ENCODE measurements around the gene SMYD3.
"Not testable (repeated sequence)": the region's sequence is repeated elsewhere in the genome, so short reads cannot be mapped to it uniquely, and the experiment has no call there.

Gene SMYD3

GRCh38 chr1:245721488-245721887 is 785.6 kb downstream of the SMYD3 start:
- Histone ChIP-seq H3K4me3 (ENCODE audit: extremely low read depth, insufficient read depth, low read length, poor library complexity, severe bottlenecking) (no peak overlapping the region), H3K4me1 (ENCODE audit: control insufficient read depth, insufficient read depth, low read length, poor library complexity, severe bottlenecking) (no peaks in the 10 kb centered on the region), H3K36me3 (ENCODE audit: control insufficient read depth, insufficient read depth, low read length) (no peaks in the 10 kb centered on the region), H3K27ac (ENCODE audit: low read depth, low read length, severe bottlenecking) (no peak overlapping the region), H3K9me3 (ENCODE audit: control insufficient read depth, low read length) (peaks cover 3% of the 10 kb centered on the region)
- WGBS, 2 experiments (ENCODE audit: insufficient coverage in 2 of 2), result 80 to 94% methylated on average over 2 to 4 of the region's 4 CpGs

- 97 to 98% methylated on average over 3 of the region's 4 CpGs for WGBS, 2 experiments (ENCODE audit: insufficient coverage in 2 of 2)
- H3K27ac ChIP-seq (ENCODE audit: low read depth, low read length, severe bottlenecking), result no peak overlapping the region
Measured at GRCh38 chr1:245718951-245719350, 788.1 kb downstream of the SMYD3 start.

GRCh38 chr1:245718123-245718522 is 789.0 kb downstream of the SMYD3 start:
- H3K36me3 ChIP-seq (ENCODE audit: control insufficient read depth, insufficient read depth, low read length), result no peaks in the 10 kb centered on the region
- H3K4me3 ChIP-seq (ENCODE audit: extremely low read depth, insufficient read depth, low read length, poor library complexity, severe bottlenecking), result no peak overlapping the region
- H3K9me3 ChIP-seq (ENCODE audit: control insufficient read depth, low read length), result no peaks in the 10 kb centered on the region
- WGBS, 2 experiments (ENCODE audit: insufficient coverage in 2 of 2), result 76 to 81% methylated on average over 3 of the region's 3 CpGs
- H3K27ac ChIP-seq (ENCODE audit: low read depth, low read length, severe bottlenecking), result no peak overlapping the region
- H3K4me1 ChIP-seq (ENCODE audit: control insufficient read depth, insufficient read depth, low read length, poor library complexity, severe bottlenecking), result peaks cover 3% of the 10 kb centered on the region

More at GRCh38 chr1:245718951-245719350, 788.1 kb downstream of the SMYD3 start:
- no peaks in the 10 kb centered on the region for H3K36me3 ChIP-seq (ENCODE audit: control insufficient read depth, insufficient read depth, low read length)
- H3K4me3 ChIP-seq (ENCODE audit: extremely low read depth, insufficient read depth, low read length, poor library complexity, severe bottlenecking), result no peak overlapping the region
- peaks cover 3% of the 10 kb centered on the region for H3K9me3 ChIP-seq (ENCODE audit: control insufficient read depth, low read length)
- H3K4me1 ChIP-seq (ENCODE audit: control insufficient read depth, insufficient read depth, low read length, poor library complexity, severe bottlenecking), result peaks cover 3% of the 10 kb centered on the region

- 50 to 83% methylated on average over 1 of the region's 3 CpGs for WGBS, 2 experiments (ENCODE audit: insufficient coverage in 2 of 2)
- Histone ChIP-seq H3K27ac (ENCODE audit: low read depth, low read length, severe bottlenecking) (no peak overlapping the region), H3K4me3 (ENCODE audit: extremely low read depth, insufficient read depth, low read length, poor library complexity, severe bottlenecking) (no peak overlapping the region), H3K36me3 (ENCODE audit: control insufficient read depth, insufficient read depth, low read length) (no peaks in the 10 kb centered on the region), H3K4me1 (ENCODE audit: control insufficient read depth, insufficient read depth, low read length, poor library complexity, severe bottlenecking) (peaks cover 3% of the 10 kb centered on the region), H3K9me3 (ENCODE audit: control insufficient read depth, low read length) (no peaks in the 10 kb centered on the region)
Measured at GRCh38 chr1:245717611-245718010, 789.5 kb downstream of the SMYD3 start.

GRCh38 chr1:245716561-245716960 is 790.5 kb downstream of the SMYD3 start:
- WGBS, 2 experiments (ENCODE audit: insufficient coverage in 2 of 2), result 100% methylated on average over 1 of the region's 3 CpGs
- Histone ChIP-seq H3K36me3 (ENCODE audit: control insufficient read depth, insufficient read depth, low read length) (no peaks in the 10 kb centered on the region), H3K27ac (ENCODE audit: low read depth, low read length, severe bottlenecking) (no peak overlapping the region), H3K9me3 (ENCODE audit: control insufficient read depth, low read length) (no peaks in the 10 kb centered on the region), H3K4me3 (ENCODE audit: extremely low read depth, insufficient read depth, low read length, poor library complexity, severe bottlenecking) (no peak overlapping the region), H3K4me1 (ENCODE audit: control insufficient read depth, insufficient read depth, low read length, poor library complexity, severe bottlenecking) (peaks cover 3% of the 10 kb centered on the region)

- H3K9me3 ChIP-seq (ENCODE audit: control insufficient read depth, low read length), result no peaks in the 10 kb centered on the region
- 100% methylated on average over 1 of the region's 1 CpG for WGBS, 2 experiments (ENCODE audit: insufficient coverage in 2 of 2)
- no peak overlapping the region for H3K27ac ChIP-seq (ENCODE audit: low read depth, low read length, severe bottlenecking)
- no peaks in the 10 kb centered on the region for H3K36me3 ChIP-seq (ENCODE audit: control insufficient read depth, insufficient read depth, low read length)
- no peak overlapping the region for H3K4me3 ChIP-seq (ENCODE audit: extremely low read depth, insufficient read depth, low read length, poor library complexity, severe bottlenecking)
- peaks cover 3% of the 10 kb centered on the region for H3K4me1 ChIP-seq (ENCODE audit: control insufficient read depth, insufficient read depth, low read length, poor library complexity, severe bottlenecking)
Measured at GRCh38 chr1:245715970-245716369, 791.1 kb downstream of the SMYD3 start.

GRCh38 chr1:245715291-245715701 is 791.8 kb downstream of the SMYD3 start:
- no peaks in the 10 kb centered on the region for H3K36me3 ChIP-seq (ENCODE audit: control insufficient read depth, insufficient read depth, low read length)
- no peak overlapping the region for H3K27ac ChIP-seq (ENCODE audit: low read depth, low read length, severe bottlenecking)

GRCh38 chr1:245714027-245714426 is 793.1 kb downstream of the SMYD3 start:
- H3K36me3 ChIP-seq (ENCODE audit: control insufficient read depth, insufficient read depth, low read length); H3K4me3 ChIP-seq (ENCODE audit: extremely low read depth, insufficient read depth, low read length, poor library complexity, severe bottlenecking); H3K4me1 ChIP-seq (ENCODE audit: control insufficient read depth, insufficient read depth, low read length, poor library complexity, severe bottlenecking); H3K27ac ChIP-seq (ENCODE audit: low read depth, low read length, severe bottlenecking); H3K9me3 ChIP-seq (ENCODE audit: control insufficient read depth, low read length): not testable (repeated sequence)
- 75 to 91% methylated on average over 1 of the region's 3 CpGs for WGBS, 2 experiments (ENCODE audit: insufficient coverage in 2 of 2)

More at GRCh38 chr1:245715291-245715701, 791.8 kb downstream of the SMYD3 start:
- peaks cover 3% of the 10 kb centered on the region for H3K4me1 ChIP-seq (ENCODE audit: control insufficient read depth, insufficient read depth, low read length, poor library complexity, severe bottlenecking)
- no peak overlapping the region for H3K4me3 ChIP-seq (ENCODE audit: extremely low read depth, insufficient read depth, low read length, poor library complexity, severe bottlenecking)
- H3K9me3 ChIP-seq (ENCODE audit: control insufficient read depth, low read length), result no peaks in the 10 kb centered on the region
- 83 to 87% methylated on average over 7 to 9 of the region's 9 CpGs for WGBS, 2 experiments (ENCODE audit: insufficient coverage in 2 of 2)

GRCh38 chr1:245710961-245711903 is 795.8 kb downstream of the SMYD3 start:
- WGBS, 2 experiments (ENCODE audit: insufficient coverage in 2 of 2), result 81 to 89% methylated on average over 24 to 26 of the region's 30 CpGs
- Histone ChIP-seq H3K36me3 (ENCODE audit: control insufficient read depth, insufficient read depth, low read length) (no peaks in the 10 kb centered on the region), H3K4me3 (ENCODE audit: extremely low read depth, insufficient read depth, low read length, poor library complexity, severe bottlenecking) (no peak overlapping the region), H3K4me1 (ENCODE audit: control insufficient read depth, insufficient read depth, low read length, poor library complexity, severe bottlenecking) (peaks cover 1% of the 10 kb centered on the region), H3K9me3 (ENCODE audit: control insufficient read depth, low read length) (no peaks in the 10 kb centered on the region), H3K27ac (ENCODE audit: low read depth, low read length, severe bottlenecking) (no peak overlapping the region)

- Histone ChIP-seq H3K4me1 (ENCODE audit: control insufficient read depth, insufficient read depth, low read length, poor library complexity, severe bottlenecking) (no peaks in the 10 kb centered on the region), H3K27ac (ENCODE audit: low read depth, low read length, severe bottlenecking) (no peak overlapping the region), H3K4me3 (ENCODE audit: extremely low read depth, insufficient read depth, low read length, poor library complexity, severe bottlenecking) (no peak overlapping the region), H3K36me3 (ENCODE audit: control insufficient read depth, insufficient read depth, low read length) (no peaks in the 10 kb centered on the region), H3K9me3 (ENCODE audit: control insufficient read depth, low read length) (no peaks in the 10 kb centered on the region)
- WGBS, 2 experiments (ENCODE audit: insufficient coverage in 2 of 2), result 90% methylated on average over 5 of the region's 5 CpGs; no CpG with 5 or more reads in 1 of the 2 experiments
Measured at GRCh38 chr1:245707941-245708340, 799.1 kb downstream of the SMYD3 start.

GRCh38 chr1:245704765-245705164 is 802.3 kb downstream of the SMYD3 start:
- peaks cover 4% of the 10 kb centered on the region for H3K36me3 ChIP-seq (ENCODE audit: control insufficient read depth, insufficient read depth, low read length)
- no peak overlapping the region for H3K4me3 ChIP-seq (ENCODE audit: extremely low read depth, insufficient read depth, low read length, poor library complexity, severe bottlenecking)
- H3K27ac ChIP-seq (ENCODE audit: low read depth, low read length, severe bottlenecking), result no peak overlapping the region
- H3K4me1 ChIP-seq (ENCODE audit: control insufficient read depth, insufficient read depth, low read length, poor library complexity, severe bottlenecking), result no peaks in the 10 kb centered on the region
- no peaks in the 10 kb centered on the region for H3K9me3 ChIP-seq (ENCODE audit: control insufficient read depth, low read length)
- WGBS, 2 experiments (ENCODE audit: insufficient coverage in 2 of 2), result 85 to 94% methylated on average over 6 of the region's 7 CpGs

Measured in mesodermal cell (in vitro differentiated cells).